GM21737 (cell line): ENCODE results near the gene SMAD6.
A peak's percentile ranks its signal among the peaks of the same experiment; 100 is the strongest.
"Not testable (repeated sequence)": the region's sequence is repeated elsewhere in the genome, so short reads cannot be mapped to it uniquely, and the experiment has no call there.

Source experiments
- ATAC-seq: cut with Tn5 transposase; IDR thresholded peaks from one replicate; pipeline ENCODE4 v1.9.1; 2021; ENCODE audit warnings: mild to moderate bottlenecking, moderate library complexity; ENCODE audit not compliant: unreplicated experiment

The SMAD6 gene

DNA sequence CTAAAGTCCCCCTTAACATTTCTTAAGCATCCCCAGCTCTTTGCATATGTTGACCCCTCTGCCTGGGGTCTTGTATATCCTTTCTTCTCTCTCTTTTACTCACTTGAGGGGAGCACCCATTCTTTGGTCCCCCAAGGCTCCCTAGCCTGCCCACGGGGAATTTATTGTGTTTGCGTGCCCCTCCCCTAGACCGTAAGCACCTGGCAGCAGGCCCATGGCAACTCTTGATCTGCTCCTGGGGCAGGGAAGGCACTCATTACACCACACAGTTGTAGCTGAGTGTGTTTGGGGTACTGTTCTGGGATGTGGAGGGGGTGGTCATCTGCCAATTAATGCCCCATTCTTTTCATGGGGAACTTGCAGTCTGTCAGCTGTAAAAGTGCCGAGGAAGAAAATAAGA is 27.3 kb upstream of the SMAD6 start:
- ATAC-seq = no peak

DNA sequence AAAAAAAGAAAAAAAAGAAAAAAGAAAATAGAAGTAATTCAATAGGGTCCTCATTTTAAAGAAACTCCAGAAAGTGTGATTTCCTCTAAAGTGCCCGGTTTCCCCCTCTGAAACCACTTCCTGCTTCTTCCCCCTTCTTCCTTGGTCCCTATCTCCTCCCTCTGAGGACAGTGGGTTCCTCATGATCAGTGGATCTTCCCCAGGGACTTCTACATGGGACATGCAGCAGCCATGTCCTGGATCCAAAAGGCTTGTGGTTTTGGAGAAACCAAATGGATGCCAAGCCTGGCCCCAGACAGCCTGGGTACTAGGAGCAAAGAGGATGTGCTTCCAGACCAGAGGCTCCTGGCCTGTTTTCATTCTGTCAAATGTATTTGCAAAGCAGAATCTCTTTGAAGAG is 26.6 kb upstream of the SMAD6 start:
- no peak for ATAC-seq

DNA sequence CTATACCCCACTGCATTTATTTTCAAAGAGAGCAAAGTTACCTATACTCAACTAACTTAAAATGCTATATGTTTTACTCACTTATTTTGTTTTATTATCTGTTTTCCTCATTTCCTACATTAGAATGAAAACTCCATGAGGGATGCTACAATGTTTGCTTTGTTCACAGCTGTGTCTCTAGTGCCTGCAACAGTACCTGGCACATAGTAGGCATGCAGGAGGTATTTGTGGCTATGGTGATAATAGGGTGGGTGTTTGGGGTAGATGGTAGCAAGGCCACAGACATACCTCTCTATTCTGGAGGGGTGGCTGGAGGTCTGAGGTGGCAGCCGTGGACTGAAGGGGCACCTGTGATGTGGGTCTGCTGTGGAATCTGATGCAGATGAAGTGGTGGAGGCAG is 24.7 kb upstream of the SMAD6 start:
- no peak for ATAC-seq

DNA sequence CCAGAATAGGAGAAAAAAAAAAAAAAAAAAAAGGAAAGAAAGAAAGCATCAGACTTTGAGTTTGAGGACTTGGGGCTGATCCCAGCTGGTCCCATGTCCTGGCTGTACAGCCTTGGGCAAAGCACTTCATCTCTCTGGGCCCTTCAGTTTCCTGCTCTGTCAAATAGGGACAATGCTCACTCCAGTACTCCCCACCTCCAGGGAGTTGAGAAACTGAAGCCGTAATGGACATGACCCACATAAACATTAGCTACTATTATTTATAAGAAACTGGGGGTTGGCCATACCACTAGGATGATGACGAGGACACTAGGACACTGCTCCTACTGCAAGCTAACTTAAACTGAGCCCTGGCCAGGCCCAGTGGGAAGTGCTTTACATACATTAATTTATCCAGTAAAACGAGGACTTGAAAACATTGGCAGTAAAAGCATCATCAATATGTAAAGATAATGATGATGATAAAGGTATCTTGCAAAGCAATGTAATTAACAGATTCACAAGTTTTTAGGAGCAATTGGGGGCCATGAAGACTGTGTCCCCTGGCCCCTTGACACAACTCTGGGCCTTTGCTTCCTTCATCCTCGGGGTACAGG is 22.9 kb upstream of the SMAD6 start:
- no peak for ATAC-seq

DNA sequence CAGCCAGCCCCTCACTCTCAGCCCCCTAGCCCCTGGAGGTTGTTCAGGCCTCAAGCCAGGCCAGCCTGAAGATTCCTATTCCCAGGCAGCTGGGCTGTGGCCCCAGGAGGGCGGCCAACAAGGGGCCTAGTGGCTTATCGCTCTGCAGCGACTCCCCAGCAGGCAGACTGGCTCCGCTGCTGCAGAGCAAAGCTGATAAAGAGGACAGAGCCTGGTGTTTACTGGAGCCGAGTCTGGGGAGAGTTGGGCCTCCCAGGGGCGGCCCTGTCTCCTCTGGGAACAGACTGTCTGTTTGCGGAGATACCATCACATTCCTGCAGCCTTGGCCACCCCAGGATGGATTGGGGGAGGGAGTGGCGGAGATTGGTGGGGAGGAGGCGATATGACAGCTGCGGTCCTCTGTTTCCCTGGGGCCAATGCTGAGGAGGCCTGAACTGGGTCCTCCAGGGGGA is 22.4 kb upstream of the SMAD6 start:
- ATAC-seq = no peak

DNA sequence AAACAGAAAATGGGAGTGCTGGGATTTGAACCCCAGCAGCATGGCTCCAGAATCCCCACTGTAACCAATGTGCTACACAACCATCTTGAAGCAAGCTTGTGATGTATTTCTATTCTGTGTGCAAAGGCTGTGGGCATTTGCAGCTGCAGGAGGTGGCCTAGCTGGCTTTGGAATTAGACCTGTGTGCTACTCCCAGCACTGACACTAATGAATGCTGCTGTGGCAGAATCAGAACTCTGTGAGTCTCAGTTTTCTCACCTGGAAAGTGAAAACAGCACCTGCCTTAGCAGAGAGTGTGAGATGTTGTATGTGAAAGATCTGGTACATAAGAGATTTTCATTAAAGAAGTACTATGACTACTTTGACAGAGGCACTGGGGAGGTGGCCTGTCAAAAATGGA is 21.5 kb upstream of the SMAD6 start:
- ATAC-seq = no peak

DNA sequence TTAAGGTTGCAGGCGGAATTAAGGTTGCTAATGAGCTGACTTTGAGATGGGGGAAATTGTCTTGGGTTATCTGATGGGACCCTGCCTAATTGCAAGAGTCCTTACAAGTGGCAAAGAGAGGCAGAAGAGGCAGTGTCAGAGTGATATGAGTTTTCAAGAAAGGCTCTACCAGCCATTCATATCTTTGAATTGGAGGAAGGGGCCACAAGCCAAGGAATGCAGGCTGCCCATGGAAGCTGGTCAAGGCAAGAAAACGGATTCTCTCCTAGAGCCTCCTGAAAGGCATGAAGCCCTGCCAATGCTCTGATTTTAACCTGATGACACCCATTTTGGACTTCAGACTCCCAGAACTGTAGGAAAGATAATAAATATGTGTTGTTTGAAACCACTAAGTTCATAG is 20.6 kb upstream of the SMAD6 start:
- no peak for ATAC-seq

DNA sequence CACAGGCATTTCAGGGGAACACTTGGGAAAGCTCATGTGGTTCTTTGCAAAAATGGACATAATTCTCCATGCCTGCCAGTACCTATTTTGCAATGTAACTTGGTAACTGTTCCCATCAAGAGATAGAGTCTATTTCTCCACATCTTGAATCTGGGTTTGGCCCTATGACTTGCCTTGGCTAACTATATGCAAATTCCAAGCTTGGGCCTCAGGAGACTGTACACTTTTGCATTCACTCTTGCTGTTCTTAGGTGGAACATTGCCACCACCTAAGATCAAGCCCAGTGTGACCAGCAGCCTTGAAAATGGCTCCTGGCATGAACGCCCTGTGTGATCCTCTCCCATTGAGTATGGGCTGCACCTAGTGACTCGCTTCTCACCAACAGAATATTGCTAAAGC is 19.8 kb upstream of the SMAD6 start:
- ATAC-seq = no peak

DNA sequence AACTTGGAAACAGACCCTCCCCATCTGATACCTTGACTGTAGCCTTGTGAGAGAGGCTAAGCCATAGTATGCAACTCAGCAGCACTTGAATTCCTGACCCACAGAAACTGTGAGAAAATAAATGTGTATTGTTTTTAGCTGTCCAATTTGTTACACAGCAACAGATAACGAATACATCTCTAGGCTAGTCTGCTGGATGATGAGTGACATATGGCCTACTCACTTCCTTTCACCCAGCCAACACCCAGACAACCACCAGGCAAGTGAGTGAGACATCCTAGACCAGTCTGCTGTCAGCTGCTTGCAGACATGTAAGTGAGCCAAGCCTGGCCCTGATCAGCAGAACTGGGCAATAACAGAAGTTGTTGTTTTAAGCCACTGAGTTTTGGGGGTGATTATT is 19.2 kb upstream of the SMAD6 start:
- no peak for ATAC-seq

DNA sequence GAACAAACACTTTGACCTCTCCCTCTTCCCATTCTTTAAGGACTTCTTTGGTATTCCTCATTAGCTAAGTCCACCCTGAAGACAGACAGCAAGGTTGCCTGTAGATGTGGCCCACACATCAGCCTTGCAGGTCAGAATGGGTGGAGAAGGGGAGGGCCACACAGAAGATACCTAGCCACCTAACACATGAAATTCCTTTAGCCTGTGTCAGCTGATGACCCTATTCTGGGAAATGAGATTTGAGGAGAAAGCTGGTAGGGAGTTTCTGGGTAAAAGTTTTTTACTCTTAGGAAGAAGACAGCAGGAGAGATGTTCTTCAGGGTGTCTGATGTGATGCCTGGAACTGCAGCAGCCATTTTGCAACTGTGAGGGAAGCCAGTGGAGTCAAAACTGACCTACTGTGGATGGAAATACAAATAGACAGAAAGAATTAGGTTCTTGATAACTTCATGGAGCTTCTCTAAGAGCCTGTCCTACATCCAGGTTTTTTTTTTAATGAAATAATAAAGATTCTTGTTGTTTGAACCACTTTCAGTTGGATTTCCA is 17.8 kb upstream of the SMAD6 start:
- no peak for ATAC-seq

DNA sequence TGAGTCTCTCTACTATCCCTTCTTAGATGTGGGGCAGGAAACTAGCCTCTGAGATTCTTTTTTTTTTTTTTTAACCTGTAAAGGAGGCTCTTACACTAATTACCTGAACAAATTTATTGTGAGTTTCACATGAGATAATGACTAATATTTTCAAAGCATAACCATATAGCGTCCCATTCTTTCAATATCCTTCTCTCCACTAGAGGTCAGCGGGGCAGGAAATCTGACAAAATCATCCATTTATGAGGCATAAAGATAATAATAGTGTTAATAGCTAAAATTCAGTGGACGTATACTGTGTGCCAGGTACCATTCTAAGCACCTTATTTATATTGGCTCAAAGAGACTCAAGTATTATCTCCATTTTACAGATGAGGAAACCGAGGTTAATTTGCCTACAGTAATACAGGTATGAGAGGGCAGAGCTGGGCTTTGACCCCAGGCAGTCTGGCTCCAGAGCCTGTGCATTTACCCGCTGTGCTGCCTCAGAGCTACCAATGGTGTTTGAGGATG is 16.3 kb upstream of the SMAD6 start:
- ATAC-seq = no peak

DNA sequence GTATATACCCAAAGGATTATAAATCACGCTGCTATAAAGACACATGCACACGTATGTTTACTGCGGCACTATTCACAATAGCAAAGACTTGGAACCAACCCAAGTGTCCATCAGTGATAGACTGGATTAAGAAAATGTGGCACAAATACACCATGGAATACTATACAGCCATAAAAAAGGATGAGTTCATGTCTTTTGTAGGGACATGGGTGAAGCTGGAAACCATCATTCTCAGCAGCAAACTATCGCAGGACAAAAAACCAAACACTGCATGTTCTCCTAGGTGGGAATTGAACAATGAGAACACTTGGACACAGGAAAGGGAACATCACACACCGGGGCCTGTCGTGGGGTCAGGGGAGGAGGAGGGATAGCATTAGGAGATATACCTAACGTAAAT is 11.1 kb upstream of the SMAD6 start:
- ATAC-seq = not testable (repeated sequence)

DNA sequence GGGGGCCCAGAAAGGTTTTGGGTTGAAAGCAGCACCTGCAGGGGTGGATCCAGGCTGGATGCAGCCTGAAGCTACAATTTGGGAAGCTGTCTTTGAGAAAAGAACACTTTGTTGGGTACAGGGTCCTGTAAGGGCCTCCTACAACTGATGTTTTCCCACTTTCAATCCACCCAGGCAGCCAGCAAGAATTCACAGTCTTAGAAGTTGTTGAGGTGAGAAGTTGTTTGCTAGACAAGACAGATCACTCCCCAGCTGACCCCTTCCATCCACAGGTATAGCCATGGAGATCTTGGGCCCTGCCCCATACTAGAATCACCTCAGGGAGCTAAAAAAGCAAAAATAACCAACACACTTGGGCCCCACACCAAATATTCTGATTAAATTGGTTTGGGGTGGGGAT is 10.3 kb upstream of the SMAD6 start:
- ATAC-seq = no peak

DNA sequence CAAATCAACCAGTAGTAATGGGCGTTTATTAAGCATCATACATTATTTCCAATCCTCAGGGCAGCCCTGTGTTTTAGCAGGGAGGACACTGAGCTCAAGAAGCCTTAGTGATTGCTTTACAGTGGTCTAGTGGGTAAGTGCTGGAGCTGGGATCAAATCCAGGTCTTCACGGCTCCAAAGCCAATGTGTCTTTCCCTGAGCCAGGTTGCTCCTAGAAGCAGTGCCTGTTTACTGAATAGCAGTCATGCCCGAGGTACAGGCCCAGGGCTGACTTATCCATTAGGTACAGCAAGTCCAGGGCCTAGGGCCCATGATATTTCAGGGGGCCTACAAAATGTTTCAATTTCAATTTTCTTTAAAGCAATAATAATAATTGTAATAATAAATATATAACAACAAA is 9.6 kb upstream of the SMAD6 start:
- ATAC-seq = no peak

DNA sequence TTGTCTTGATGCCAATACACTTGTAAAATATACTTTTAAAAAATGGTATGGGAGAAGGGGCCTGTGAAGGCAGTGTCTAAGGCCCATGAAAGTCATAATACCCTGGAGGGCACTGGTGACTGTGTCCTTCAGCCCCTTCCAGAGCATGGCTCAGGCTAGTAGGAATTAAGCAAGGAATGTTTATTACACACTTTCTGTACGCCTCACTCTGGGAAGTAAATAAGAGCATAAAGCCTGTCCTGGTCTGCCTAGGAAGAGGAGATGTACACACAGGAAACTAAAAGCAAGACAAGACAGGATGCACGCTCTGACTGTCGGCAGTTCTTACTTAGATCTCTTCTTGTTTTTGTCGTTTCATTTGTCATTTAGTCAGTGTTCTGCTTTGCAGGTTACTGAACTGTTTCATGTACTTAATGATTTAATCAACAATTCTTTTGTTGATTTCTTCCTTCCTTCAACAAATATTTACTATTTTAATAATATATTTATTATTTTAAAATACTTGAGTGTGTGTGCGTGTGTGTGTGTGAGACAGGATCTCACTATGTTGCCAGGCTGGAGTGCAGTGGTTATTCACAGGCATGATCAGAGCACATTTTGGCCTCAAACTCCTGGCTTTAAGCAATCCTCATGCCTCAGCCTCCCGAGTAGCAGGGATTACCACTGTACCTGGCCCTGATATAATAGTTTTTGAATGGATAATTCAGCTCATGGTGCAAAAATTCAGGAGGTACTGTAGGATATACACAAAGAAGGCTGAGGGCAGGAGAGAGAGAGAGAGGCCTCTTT is 9.0 kb upstream of the SMAD6 start:
- no peak for ATAC-seq

DNA sequence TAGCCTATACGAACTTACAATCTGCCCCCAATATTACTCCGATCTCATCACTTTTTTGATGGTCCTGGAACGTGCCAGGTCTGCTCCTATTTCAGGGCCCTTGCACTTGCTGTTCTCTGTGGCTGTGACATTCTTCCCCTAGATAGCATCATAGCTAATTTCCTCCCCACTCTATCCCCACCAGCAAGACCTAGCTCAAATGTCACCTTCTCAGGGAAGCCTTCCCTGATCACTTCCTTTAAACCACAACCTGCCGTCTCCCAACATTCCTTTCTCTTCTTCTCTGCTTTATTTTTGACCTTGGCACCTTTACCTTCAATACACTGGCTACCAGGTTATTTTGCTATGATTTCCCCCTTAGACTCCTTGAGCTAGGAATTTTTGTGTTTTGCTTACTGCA is 5.3 kb upstream of the SMAD6 start:
- ATAC-seq = no peak

DNA sequence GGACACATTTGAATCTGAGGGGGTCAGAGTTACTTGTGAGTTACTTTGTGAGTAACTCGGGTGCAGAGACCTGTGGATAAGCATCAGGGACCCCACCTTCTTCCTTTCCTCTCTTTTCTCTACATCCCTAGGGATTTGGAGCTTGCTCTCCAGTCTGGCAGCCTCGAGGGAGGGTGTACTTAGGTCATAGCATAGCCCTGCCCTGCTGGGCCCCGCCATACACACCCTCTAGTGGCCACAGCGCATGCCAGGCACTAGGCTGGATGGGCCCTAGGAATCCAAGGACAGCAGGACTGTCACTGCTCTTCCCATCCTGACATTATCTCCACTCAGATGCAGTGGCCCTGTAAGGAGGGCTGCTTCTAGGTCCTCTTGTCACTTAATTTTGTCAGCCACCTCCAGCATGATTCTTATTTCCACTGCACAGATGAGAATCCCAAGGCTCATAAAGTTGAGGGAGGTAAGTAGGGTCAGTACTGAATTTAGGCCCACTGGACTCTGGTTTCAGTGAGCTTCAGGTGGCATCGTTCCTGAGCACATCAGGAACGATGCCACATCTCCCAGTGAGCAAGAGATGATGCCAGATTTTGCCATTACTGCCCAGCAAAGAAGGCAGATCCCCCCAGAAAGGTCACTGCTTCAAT is 3.6 kb upstream of the SMAD6 start:
- ATAC-seq = no peak

DNA sequence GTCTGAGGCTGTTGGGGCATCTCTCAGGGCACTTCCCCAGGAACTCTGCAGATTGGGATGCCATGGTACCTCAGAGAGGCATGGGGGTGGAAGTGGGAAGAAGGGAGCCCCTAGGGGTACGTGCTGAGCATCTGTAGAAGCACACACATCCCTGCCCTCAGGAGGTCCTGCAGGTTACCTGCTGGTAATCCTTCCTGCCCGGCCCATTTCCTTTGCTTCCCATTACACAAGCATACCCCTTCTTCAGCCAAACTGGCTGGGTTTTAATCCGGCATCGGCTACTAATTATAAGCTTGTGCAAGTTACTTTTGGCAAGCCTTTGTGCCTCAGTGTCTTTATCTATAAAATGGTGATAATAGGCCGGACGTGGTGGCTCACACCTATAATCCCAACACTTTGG is 3.1 kb upstream of the SMAD6 start:
- no peak for ATAC-seq

DNA sequence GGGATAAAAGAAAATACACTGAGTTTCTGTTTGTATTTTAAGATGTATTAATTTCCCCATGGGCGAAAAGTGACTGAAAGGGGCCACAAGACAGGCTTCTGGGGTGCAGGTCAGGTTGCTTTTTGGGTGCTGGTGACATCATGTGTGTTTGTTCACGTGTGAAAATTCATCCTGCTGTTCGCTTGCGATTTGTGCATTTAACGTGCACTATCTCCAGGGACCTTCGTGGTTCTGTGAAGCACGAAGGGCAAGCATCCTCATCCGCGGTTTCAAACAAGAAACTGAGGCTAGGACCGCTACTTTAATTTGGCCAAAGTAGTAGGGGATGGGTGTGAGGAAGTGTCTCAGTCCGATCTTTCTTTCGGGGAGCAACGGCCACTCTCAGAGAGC is 1.6 kb upstream of the SMAD6 start:
- no peak for ATAC-seq

DNA sequence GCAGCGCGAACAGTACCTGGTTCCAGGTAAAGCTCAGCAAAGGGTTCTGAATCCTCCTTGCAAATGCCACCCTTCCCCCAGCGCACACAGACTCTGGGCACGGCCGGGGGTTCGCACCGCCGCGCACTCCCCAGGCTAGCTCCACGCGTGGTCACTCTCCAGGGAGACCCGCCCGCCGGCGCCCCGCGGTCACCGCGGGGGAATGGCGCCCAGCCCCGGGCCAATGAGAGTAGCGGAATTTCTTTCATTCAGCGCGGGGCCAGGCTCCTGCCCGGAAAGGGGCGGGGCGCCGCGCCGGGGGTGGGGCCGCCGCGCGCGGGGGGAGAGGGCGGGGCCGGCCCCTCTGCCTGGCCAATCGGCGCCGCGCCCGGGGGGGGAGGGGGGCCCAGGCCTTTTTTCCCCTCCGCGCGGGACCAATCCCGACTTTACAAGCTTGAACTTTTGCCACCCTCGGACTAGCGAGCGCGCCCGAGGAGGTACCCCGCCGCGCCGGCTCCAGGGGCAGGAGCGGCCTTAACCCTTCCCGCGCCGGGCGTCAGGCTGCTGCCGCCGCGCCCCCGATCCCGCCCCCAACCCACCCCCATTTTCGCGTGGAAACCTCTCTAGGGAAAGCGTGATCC is 1.1 kb upstream of the SMAD6 start:
- ATAC-seq = peak; percentile 68

DNA sequence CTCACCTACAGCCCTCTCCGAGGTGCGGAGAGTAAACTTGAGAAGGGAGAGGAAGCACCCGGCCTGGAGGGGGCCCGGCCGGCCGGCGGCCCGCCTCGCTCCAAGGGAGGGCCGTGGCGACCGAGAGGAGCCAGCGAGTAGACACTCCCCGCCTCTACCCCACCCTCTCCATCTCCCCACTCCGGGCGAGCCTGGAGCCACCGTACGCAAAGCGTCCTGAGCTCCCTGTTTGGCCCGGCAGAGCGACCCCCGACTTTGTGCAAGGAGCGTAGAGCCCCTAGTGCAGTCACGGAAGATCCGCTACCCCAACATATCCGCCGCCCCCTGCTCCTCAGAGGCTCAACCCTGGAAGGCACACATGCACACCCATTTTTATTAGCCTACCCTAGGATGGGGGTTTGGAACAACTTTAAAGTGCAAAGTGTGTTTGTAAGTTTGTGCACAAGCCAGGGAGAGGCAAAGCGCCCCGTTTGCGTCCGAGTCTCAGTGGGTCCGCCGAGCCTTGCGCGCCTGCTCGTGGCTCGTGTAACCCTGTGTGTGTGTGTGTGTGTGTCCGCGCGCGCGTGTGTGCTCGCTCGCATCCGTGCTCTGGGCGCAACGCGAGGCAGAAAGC is 508 bp upstream of the SMAD6 start:
- ATAC-seq = peak; percentile 27
